MM.1S (cell line): Measurements from ENCODE around the gene PCDH9.

ENCODE experiments used
- DNase-seq: peaks from one replicate; pipeline ENCODE4 v3.0.0-alpha.2; 2015
- H2AFZ ChIP-seq: fragments of 300-600 bp; sonication (generic); 2 replicates; pipeline ENCODE4 v1.6.0; 2016; ENCODE audit warnings: antibody characterized with exemption, low read length
- H3F3A ChIP-seq: fragments of 300-600 bp; sonication (generic); 2 replicates; pipeline ENCODE4 v1.6.1; 2016; ENCODE audit warnings: mild to moderate bottlenecking, antibody characterized with exemption, low read length, moderate library complexity, mixed read lengths; ENCODE audit not compliant: insufficient read depth
- H3K27ac ChIP-seq: fragments of 300-600 bp; sonication (generic); 2 replicates; pipeline ENCODE4 v1.5.1; 2016; ENCODE audit warnings: mild to moderate bottlenecking, low read length
- H3K27me3 ChIP-seq: fragments of 300-600 bp; sonication (generic); replicated peaks from 2 replicates; pipeline ENCODE4 v1.6.0; 2016; ENCODE audit warnings: low read length; ENCODE audit not compliant: insufficient read depth
- H3K36me3 ChIP-seq: fragments of 300-600 bp; sonication (generic); replicated peaks from 2 replicates; pipeline ENCODE4 v1.6.1; 2016; ENCODE audit warnings: mild to moderate bottlenecking, low read length, mixed read lengths; ENCODE audit not compliant: insufficient read depth
- H3K4me1 ChIP-seq: fragments of 300-600 bp; sonication (generic); 2 replicates; pipeline ENCODE4 v1.6.1; 2016; ENCODE audit warnings: low read length, mixed read lengths
- H3K4me2 ChIP-seq: fragments of 300-600 bp; sonication (generic); 2 replicates; pipeline ENCODE4 v1.6.0; 2016; ENCODE audit warnings: low read depth, low read length
- H3K4me3 ChIP-seq: fragments of 300-600 bp; sonication (generic); 2 replicates; pipeline ENCODE4 v1.5.1; 2016; ENCODE audit warnings: low read length, mixed read lengths
- H3K79me2 ChIP-seq: fragments of 300-600 bp; sonication (generic); 2 replicates; pipeline ENCODE4 v1.6.1; 2016; ENCODE audit warnings: mixed run types, low read length, mixed read lengths
- H3K9ac ChIP-seq: fragments of 300-600 bp; sonication (generic); 2 replicates; pipeline ENCODE4 v1.6.1; 2016; ENCODE audit warnings: low read length, mixed read lengths
- H3K9me2 ChIP-seq: fragments of 300-600 bp; sonication (generic); replicated peaks from 2 replicates; pipeline ENCODE4 v1.6.1; 2016; ENCODE audit warnings: mild to moderate bottlenecking, low read length, mixed read lengths; ENCODE audit not compliant: insufficient read depth
- H3K9me3 ChIP-seq: fragments of 300-600 bp; sonication (generic); replicated peaks from 2 replicates; pipeline ENCODE4 v1.6.1; 2016; ENCODE audit warnings: mild to moderate bottlenecking, low read length, mixed read lengths; ENCODE audit not compliant: insufficient read depth
- H4K20me1 ChIP-seq: fragments of 300-600 bp; sonication (generic); 2 replicates; pipeline ENCODE4 v1.6.1; 2016; ENCODE audit warnings: mild to moderate bottlenecking, low read length, moderate library complexity, mixed read lengths; ENCODE audit not compliant: insufficient read depth
- EZH2 ChIP-seq: fragments of 300-600 bp; sonication (generic); optimal IDR thresholded peaks from 2 replicates; pipeline ENCODE3; 2017; ENCODE audit warnings: low read depth, mild to moderate bottlenecking, antibody characterized with exemption, low read length, mixed read lengths
- EZH2phosphoT487 ChIP-seq: fragments of 300-600 bp; sonication (generic); IDR thresholded peaks from 2 replicates; pipeline ENCODE4 v1.6.1; 2018; ENCODE audit warnings: antibody characterized with exemption, low read length
- TF ChIP-seq, protein P1 (sequence below): fragments of 300-600 bp; sonication (generic); IDR thresholded peaks from 2 replicates; pipeline ENCODE4 v1.5.1; 2016; ENCODE audit warnings: antibody characterized with exemption, low read length, mixed read lengths

PCDH9 gene

GRCh38 chr13:66845393-66845792 is 384.7 kb downstream of the PCDH9 start:
- no peaks in the 10 kb centered on the region for H3K9me2 ChIP-seq
- no peaks in the 10 kb centered on the region for H3K4me1 ChIP-seq
- no peak overlapping the region for H2AFZ ChIP-seq
- H3K9ac ChIP-seq: no peak overlapping the region
- no peak overlapping the region for H3K27ac ChIP-seq
- H3K4me3 ChIP-seq: no peak overlapping the region
- H3K4me2 ChIP-seq: no peak overlapping the region
- H3K27me3 ChIP-seq: no peaks in the 10 kb centered on the region
- TF ChIP-seq EZH2phosphoT487: no peak
- TF ChIP-seq, protein P1, sequence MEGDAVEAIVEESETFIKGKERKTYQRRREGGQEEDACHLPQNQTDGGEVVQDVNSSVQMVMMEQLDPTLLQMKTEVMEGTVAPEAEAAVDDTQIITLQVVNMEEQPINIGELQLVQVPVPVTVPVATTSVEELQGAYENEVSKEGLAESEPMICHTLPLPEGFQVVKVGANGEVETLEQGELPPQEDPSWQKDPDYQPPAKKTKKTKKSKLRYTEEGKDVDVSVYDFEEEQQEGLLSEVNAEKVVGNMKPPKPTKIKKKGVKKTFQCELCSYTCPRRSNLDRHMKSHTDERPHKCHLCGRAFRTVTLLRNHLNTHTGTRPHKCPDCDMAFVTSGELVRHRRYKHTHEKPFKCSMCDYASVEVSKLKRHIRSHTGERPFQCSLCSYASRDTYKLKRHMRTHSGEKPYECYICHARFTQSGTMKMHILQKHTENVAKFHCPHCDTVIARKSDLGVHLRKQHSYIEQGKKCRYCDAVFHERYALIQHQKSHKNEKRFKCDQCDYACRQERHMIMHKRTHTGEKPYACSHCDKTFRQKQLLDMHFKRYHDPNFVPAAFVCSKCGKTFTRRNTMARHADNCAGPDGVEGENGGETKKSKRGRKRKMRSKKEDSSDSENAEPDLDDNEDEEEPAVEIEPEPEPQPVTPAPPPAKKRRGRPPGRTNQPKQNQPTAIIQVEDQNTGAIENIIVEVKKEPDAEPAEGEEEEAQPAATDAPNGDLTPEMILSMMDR: no peak
- no peak for TF ChIP-seq EZH2
- no peaks in the 10 kb centered on the region for H4K20me1 ChIP-seq
- no peaks in the 10 kb centered on the region for H3K9me3 ChIP-seq
- H3F3A ChIP-seq: no peaks in the 10 kb centered on the region
- DNase-seq: no peak
- no peaks in the 10 kb centered on the region for H3K36me3 ChIP-seq
- H3K79me2 ChIP-seq: no peaks in the 10 kb centered on the region

GRCh38 chr13:66844933-66845332 is 385.2 kb downstream of the PCDH9 start:
- no peaks in the 10 kb centered on the region for H3F3A ChIP-seq
- no peak overlapping the region for H3K27ac ChIP-seq
- H3K79me2 ChIP-seq: no peaks in the 10 kb centered on the region
- TF ChIP-seq, protein P1: no peak
- TF ChIP-seq EZH2: no peak
- no peak for TF ChIP-seq EZH2phosphoT487
- H3K9me2 ChIP-seq: no peaks in the 10 kb centered on the region
- H3K4me1 ChIP-seq: no peaks in the 10 kb centered on the region
- no peak overlapping the region for H3K9ac ChIP-seq
- no peaks in the 10 kb centered on the region for H3K9me3 ChIP-seq
- no peak overlapping the region for H3K4me3 ChIP-seq
- DNase-seq: no peak
- no peak overlapping the region for H3K4me2 ChIP-seq
- H3K36me3 ChIP-seq: no peaks in the 10 kb centered on the region
- H4K20me1 ChIP-seq: no peaks in the 10 kb centered on the region
- H3K27me3 ChIP-seq: no peaks in the 10 kb centered on the region
- no peak overlapping the region for H2AFZ ChIP-seq

- H2AFZ ChIP-seq: no peak overlapping the region
- H3K79me2 ChIP-seq: no peaks in the 10 kb centered on the region
These were observed 387.4 kb downstream of the PCDH9 start for GRCh38 chr13:66842766-66843165.

More at GRCh38 chr13:66842766-66843165, 387.4 kb downstream of the PCDH9 start:
- H3K4me1 ChIP-seq: no peaks in the 10 kb centered on the region
- no peak overlapping the region for H3K4me3 ChIP-seq
- H4K20me1 ChIP-seq: no peaks in the 10 kb centered on the region
- no peaks in the 10 kb centered on the region for H3K9me2 ChIP-seq
- H3F3A ChIP-seq: no peaks in the 10 kb centered on the region
- TF ChIP-seq EZH2phosphoT487: no peak
- TF ChIP-seq EZH2: no peak
- TF ChIP-seq, protein P1: no peak
- no peaks in the 10 kb centered on the region for H3K27me3 ChIP-seq
- no peak overlapping the region for H3K9ac ChIP-seq
- no peak overlapping the region for H3K27ac ChIP-seq
- no peak overlapping the region for H3K4me2 ChIP-seq
- DNase-seq: no peak
- H3K36me3 ChIP-seq: no peaks in the 10 kb centered on the region
- no peaks in the 10 kb centered on the region for H3K9me3 ChIP-seq
